HepG2 (cell line): ENCODE results near the gene SRCAP. TPM values are rescaled to one million over a fixed set of nuclear protein-coding genes. Genes with fewer than 3 reads are reported as not detected.

ENCODE experiments used
- GZF1 ChIP-seq: sonication (generic); formaldehyde crosslinking; IDR thresholded peaks from 2 replicates; pipeline ENCODE4 v1.5.1; 2020; ENCODE audit warnings: mild to moderate bottlenecking, missing genetic modification reagents
- MLLT10 ChIP-seq: sonication (generic); formaldehyde crosslinking; IDR thresholded peaks from 2 replicates; pipeline ENCODE4 v1.4.0; 2020; ENCODE audit warnings: missing genetic modification reagents
- PHF8 ChIP-seq: sonication (generic); formaldehyde crosslinking; IDR thresholded peaks from 2 replicates; pipeline ENCODE4 v1.5.0; 2020; ENCODE audit warnings: missing genetic modification reagents
- ZC3H4 ChIP-seq: sonication (generic); formaldehyde crosslinking; IDR thresholded peaks from 2 replicates; pipeline ENCODE4 v1.4.0; 2020; ENCODE audit warnings: missing genetic modification reagents, borderline replicate concordance
- ZNF598 ChIP-seq: sonication (generic); formaldehyde crosslinking; IDR thresholded peaks from 2 replicates; pipeline ENCODE4 v1.5.1; 2020; ENCODE audit warnings: mild to moderate bottlenecking, missing genetic modification reagents, borderline replicate concordance
- ZNF614 ChIP-seq: IDR thresholded peaks from 2 replicates; pipeline ENCODE4 v1.6.1; 2018; ENCODE audit warnings: missing biosample characterization, missing genetic modification reagents, inconsistent platforms, borderline replicate concordance
- polyA plus RNA-seq, 8 experiments: library from polyadenylated mRNA; depleted of rRNA in 3 of 8; stranded (reverse) in 7 of 8; unstranded in 1 of 8; fragments of >200 nt; fragmentation: Illumina TruSeq in 4 of 8; extraction: Trizol in 4 of 8; gene quantifications; 2 replicates each; pipeline versions ENCODE4 v1.2.1 to v1.2.3, GENCODE V29; 2011 to 2016; ENCODE audit warnings: low read depth in 4 of 8, missing spikeins in 1 of 8, mixed read lengths in 1 of 8; ENCODE audit not compliant: insufficient read depth in 1 of 8
- total RNA-seq, 5 experiments: library from RNA; depleted of rRNA; stranded (reverse); fragments of >200 nt; fragmentation: Illumina TruSeq; extraction: Trizol; gene quantifications; 2 replicates each; pipeline ENCODE4 v1.2.3, GENCODE V29; 2016; ENCODE audit warnings: low read depth in 1 of 5
- TF ChIP-seq, protein P1 (sequence below): sonication (generic); formaldehyde crosslinking; IDR thresholded peaks from 2 replicates; pipeline ENCODE4 v1.4.0; 2020; ENCODE audit warnings: mild to moderate bottlenecking, missing genetic modification reagents
- TF ChIP-seq, protein P2 (sequence below): sonication (generic); formaldehyde crosslinking; IDR thresholded peaks from 2 replicates; pipeline ENCODE4 v1.5.0; 2020; ENCODE audit warnings: mild to moderate bottlenecking, missing genetic modification reagents, borderline replicate concordance
- TF ChIP-seq, protein P3 (sequence below), 2 experiments: sonication (generic) in 1 of 2; formaldehyde crosslinking in 1 of 2; IDR thresholded peaks; 2 replicates each; pipeline versions ENCODE4 v1.4.0 to v1.6.1; 2016 to 2020; ENCODE audit warnings: borderline replicate concordance in 1 of 2, low read depth in 1 of 2, mild to moderate bottlenecking in 1 of 2, missing genetic modification reagents in 1 of 2

SRCAP gene
- total and polyA plus RNA-seq, 2 of the 13 experiments (the other 11 are each of a cell fraction or from before 2014, with no cell fraction given), result 4.9 to 9.0 TPM

DNA sequence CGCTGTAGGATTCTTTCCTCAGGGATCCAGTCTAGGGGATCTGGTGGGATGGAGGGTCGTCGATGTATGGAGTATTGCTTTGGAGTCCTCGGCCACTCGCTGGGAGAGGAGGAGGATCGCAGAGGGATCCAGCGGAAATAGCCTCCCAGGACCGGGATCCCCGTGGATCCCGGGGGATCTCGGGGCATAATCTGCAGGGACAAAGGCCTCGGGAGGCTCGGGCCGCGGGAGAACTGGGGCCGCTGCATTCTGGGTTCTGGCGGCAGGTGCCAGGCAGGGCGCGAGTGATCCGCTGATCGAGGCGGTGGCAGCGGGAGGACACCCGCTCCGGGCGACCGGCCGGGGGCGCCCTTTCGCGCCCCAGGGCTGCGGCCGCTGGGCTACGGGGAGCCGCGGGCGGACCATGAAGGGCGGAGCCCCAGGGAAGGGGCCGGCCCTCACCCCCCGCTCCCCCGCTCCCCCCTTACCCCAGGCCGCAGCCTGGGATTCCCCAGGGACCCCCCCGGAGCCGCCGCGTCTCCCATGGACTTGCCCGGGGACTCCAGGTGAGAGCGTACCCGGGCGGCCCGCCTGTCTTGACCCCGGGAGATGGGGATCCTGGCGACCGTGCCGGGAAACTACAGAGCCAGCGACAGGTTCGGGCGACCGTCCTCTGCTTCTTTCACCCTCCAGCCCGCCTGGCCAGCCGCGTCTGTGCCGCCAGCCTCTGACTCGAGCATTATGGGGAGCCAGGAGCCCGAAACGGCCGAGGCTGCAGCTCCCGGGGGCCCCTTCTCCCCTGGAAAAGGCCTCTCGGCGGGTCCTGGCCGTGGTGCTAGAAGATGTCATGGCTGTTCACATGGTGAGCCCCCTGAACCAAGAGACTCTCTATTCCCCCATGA, 47.6 kb upstream of the SRCAP start (continued):
- TF ChIP-seq GZF1 (CRISPR knock-in tag) (no peak), ZNF598 (CRISPR knock-in tag) (no peak), ZC3H4 (no peak; the same call in 1 of the 2 replicates), ZNF614 (CRISPR knock-in tag) (no peak), PHF8 (peak; percentile 56), MLLT10 (CRISPR knock-in tag) (no peak)
- TF ChIP-seq, protein P1, sequence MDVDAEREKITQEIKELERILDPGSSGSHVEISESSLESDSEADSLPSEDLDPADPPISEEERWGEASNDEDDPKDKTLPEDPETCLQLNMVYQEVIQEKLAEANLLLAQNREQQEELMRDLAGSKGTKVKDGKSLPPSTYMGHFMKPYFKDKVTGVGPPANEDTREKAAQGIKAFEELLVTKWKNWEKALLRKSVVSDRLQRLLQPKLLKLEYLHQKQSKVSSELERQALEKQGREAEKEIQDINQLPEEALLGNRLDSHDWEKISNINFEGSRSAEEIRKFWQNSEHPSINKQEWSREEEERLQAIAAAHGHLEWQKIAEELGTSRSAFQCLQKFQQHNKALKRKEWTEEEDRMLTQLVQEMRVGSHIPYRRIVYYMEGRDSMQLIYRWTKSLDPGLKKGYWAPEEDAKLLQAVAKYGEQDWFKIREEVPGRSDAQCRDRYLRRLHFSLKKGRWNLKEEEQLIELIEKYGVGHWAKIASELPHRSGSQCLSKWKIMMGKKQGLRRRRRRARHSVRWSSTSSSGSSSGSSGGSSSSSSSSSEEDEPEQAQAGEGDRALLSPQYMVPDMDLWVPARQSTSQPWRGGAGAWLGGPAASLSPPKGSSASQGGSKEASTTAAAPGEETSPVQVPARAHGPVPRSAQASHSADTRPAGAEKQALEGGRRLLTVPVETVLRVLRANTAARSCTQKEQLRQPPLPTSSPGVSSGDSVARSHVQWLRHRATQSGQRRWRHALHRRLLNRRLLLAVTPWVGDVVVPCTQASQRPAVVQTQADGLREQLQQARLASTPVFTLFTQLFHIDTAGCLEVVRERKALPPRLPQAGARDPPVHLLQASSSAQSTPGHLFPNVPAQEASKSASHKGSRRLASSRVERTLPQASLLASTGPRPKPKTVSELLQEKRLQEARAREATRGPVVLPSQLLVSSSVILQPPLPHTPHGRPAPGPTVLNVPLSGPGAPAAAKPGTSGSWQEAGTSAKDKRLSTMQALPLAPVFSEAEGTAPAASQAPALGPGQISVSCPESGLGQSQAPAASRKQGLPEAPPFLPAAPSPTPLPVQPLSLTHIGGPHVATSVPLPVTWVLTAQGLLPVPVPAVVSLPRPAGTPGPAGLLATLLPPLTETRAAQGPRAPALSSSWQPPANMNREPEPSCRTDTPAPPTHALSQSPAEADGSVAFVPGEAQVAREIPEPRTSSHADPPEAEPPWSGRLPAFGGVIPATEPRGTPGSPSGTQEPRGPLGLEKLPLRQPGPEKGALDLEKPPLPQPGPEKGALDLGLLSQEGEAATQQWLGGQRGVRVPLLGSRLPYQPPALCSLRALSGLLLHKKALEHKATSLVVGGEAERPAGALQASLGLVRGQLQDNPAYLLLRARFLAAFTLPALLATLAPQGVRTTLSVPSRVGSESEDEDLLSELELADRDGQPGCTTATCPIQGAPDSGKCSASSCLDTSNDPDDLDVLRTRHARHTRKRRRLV (CRISPR knock-in tag), result no peak
- TF ChIP-seq, protein P2, sequence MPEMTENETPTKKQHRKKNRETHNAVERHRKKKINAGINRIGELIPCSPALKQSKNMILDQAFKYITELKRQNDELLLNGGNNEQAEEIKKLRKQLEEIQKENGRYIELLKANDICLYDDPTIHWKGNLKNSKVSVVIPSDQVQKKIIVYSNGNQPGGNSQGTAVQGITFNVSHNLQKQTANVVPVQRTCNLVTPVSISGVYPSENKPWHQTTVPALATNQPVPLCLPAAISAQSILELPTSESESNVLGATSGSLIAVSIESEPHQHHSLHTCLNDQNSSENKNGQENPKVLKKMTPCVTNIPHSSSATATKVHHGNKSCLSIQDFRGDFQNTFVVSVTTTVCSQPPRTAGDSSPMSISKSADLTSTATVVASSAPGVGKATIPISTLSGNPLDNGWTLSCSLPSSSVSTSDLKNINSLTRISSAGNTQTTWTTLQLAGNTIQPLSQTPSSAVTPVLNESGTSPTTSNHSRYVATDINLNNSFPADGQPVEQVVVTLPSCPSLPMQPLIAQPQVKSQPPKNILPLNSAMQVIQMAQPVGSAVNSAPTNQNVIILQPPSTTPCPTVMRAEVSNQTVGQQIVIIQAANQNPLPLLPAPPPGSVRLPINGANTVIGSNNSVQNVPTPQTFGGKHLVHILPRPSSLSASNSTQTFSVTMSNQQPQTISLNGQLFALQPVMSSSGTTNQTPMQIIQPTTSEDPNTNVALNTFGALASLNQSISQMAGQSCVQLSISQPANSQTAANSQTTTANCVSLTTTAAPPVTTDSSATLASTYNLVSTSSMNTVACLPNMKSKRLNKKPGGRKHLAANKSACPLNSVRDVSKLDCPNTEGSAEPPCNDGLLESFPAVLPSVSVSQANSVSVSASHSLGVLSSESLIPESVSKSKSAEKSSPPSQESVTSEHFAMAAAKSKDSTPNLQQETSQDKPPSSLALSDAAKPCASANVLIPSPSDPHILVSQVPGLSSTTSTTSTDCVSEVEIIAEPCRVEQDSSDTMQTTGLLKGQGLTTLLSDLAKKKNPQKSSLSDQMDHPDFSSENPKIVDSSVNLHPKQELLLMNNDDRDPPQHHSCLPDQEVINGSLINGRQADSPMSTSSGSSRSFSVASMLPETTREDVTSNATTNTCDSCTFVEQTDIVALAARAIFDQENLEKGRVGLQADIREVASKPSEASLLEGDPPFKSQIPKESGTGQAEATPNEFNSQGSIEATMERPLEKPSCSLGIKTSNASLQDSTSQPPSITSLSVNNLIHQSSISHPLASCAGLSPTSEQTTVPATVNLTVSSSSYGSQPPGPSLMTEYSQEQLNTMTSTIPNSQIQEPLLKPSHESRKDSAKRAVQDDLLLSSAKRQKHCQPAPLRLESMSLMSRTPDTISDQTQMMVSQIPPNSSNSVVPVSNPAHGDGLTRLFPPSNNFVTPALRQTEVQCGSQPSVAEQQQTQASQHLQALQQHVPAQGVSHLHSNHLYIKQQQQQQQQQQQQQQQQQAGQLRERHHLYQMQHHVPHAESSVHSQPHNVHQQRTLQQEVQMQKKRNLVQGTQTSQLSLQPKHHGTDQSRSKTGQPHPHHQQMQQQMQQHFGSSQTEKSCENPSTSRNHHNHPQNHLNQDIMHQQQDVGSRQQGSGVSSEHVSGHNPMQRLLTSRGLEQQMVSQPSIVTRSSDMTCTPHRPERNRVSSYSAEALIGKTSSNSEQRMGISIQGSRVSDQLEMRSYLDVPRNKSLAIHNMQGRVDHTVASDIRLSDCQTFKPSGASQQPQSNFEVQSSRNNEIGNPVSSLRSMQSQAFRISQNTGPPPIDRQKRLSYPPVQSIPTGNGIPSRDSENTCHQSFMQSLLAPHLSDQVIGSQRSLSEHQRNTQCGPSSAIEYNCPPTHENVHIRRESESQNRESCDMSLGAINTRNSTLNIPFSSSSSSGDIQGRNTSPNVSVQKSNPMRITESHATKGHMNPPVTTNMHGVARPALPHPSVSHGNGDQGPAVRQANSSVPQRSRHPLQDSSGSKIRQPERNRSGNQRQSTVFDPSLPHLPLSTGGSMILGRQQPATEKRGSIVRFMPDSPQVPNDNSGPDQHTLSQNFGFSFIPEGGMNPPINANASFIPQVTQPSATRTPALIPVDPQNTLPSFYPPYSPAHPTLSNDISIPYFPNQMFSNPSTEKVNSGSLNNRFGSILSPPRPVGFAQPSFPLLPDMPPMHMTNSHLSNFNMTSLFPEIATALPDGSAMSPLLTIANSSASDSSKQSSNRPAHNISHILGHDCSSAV (CRISPR knock-in tag), result no peak
- TF ChIP-seq, protein P3, sequence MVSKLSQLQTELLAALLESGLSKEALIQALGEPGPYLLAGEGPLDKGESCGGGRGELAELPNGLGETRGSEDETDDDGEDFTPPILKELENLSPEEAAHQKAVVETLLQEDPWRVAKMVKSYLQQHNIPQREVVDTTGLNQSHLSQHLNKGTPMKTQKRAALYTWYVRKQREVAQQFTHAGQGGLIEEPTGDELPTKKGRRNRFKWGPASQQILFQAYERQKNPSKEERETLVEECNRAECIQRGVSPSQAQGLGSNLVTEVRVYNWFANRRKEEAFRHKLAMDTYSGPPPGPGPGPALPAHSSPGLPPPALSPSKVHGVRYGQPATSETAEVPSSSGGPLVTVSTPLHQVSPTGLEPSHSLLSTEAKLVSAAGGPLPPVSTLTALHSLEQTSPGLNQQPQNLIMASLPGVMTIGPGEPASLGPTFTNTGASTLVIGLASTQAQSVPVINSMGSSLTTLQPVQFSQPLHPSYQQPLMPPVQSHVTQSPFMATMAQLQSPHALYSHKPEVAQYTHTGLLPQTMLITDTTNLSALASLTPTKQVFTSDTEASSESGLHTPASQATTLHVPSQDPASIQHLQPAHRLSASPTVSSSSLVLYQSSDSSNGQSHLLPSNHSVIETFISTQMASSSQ (IDR thresholded peaks at IDR 0.05; ENCODE audit: low read depth), result no peak
- TF ChIP-seq, protein P3 (CRISPR knock-in tag; IDR thresholded peaks at IDR 0.05; ENCODE audit: borderline replicate concordance), result no peak
